HL-60/S4 (cell line): ENCODE data around the gene GPRASP1.

Experiments used
- in situ Hi-C: fragments of 300-500 bp; cut with MboI; formaldehyde crosslinking; loops from 2 replicates; pipeline ENCODE4 v1.14.3; 2022; ENCODE audit warnings: low sequenced_read_pairs

Gene GPRASP1

DNA sequence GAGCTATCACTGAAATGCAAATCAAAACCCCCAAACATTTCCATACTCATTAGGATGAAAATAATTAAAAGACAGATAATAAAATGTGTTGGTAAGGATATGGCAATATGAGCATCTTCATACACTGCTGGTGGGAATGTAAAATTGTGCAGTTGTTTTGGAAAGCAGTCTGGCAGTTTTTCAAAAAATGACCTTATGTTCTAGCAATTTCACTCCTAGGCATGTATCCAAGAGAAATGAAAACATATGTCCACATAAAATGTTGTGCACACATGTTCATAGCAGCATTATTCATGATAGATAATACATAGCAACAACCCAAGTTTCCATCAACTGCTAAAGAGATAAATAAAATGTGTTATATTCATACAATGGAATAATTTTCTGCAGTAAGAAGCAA is 46.2 kb downstream of the GPRASP1 start:
- in situ Hi-C loops, result no loop called here
